ENCODE results near the gene DCST1. TPM values are rescaled to one million over a fixed set of nuclear protein-coding genes. Genes with fewer than 3 reads are reported as not detected.

Gene DCST1
- total and polyA plus RNA-seq, 2 of the 13 experiments (the other 11 are each of a cell fraction or from before 2014, with no cell fraction given): 0.04 TPM; not detected in 1

GRCh38 chr1:155008015-155008941, 25.3 kb upstream of the DCST1 start (continued):
- TF ChIP-seq POGK (CRISPR knock-in tag; conservative IDR thresholded peaks at IDR 0.05): no peak

- ChIA-PET POLR2A (interaction anchor here (0.8 kb wide), 1 partner anchor 8 kb away, joined by 3 read pairs; no protein-coding TSS in a partner anchor), CTCF (ENCODE audit: low intra/inter-chr PET ratio, low total read pairs) (no interaction called here)
- 100% methylated on average over 5 of the region's 12 CpGs for WGBS (ENCODE audit: low lambda C conversion rate)
- Histone ChIP-seq H2AFZ (ENCODE audit: low read length) (no peak overlapping the region), H3K27me3 (ENCODE audit: control insufficient read depth in 1 of 2, insufficient read depth in 2 of 2, low read length in 2 of 2) (no peaks in the 10 kb centered on the region), H3K9ac (ENCODE audit: insufficient read depth, low read depth, low read length) (no peak overlapping the region), H4K20me1 (ENCODE audit: insufficient read depth, low read length) (peaks cover 11% of the 10 kb centered on the region; the same call in 1 of the 2 replicates), H3K4me3 (replicated peaks in 1 of 3; ENCODE audit: insufficient read depth in 1 of 3, low read depth in 2 of 3, low read length in 3 of 3) (no peak overlapping the region), H3K27ac (ENCODE audit: extremely low read length, insufficient read depth, low read length) (peak overlapping the region; percentile 30), H3K79me2 (ENCODE audit: insufficient read depth, low read length) (peaks cover 34% of the 10 kb centered on the region), H3K36me3 (replicated peaks in 1 of 2; ENCODE audit: control insufficient read depth in 1 of 2, insufficient read depth in 2 of 2, low read length in 2 of 2) (peaks cover 3 to 20% of the 10 kb centered on the region in 2 experiments; a peak in 4 of 5 replicates), H3K4me2 (ENCODE audit: low read depth, low read length) (no peak overlapping the region), H3K4me1 (ENCODE audit: insufficient read depth, low read length) (peaks cover 93% of the 10 kb centered on the region), H3K9me3 (ENCODE audit: low read length) (no peaks in the 10 kb centered on the region)
- DNase-seq (ENCODE audit: low spot score) (no peak), FAIRE-seq (no peak), ATAC-seq (no peak)
- intact Hi-C loops (cut with micrococcal nuclease; ENCODE audit: unreplicated experiment) (no loop called here), in situ Hi-C loops (cut with HindIII; ENCODE audit: extremely low pct_ligation_motif_present, low pct_unique_long_range_greater_than_20kb) (no loop called here)
- TF ChIP-seq ZNF136 (CRISPR knock-in tag; IDR thresholded peaks at IDR 0.05; ENCODE audit: low read depth) (no peak), ZNF589 (CRISPR knock-in tag; conservative IDR thresholded peaks at IDR 0.05) (no peak), SOX5 (CRISPR knock-in tag; IDR thresholded peaks at IDR 0.05; ENCODE audit: borderline replicate concordance) (no peak), NFIC (IDR thresholded peaks at IDR 0.05; ENCODE audit: low read length) (no peak), RNF219 (CRISPR knock-in tag; IDR thresholded peaks at IDR 0.05) (no peak), ZNF772 (CRISPR knock-in tag; IDR thresholded peaks at IDR 0.05) (no peak)
- BruUV-seq (replicated peaks): no TSS peak
These were observed 24.4 kb upstream of the DCST1 start for GRCh38 chr1:155009221-155009711.
